Sigmoid colon (tissue), 7 donors: ENCODE results near the gene KLHL42. TPM values are rescaled to one million over a fixed set of nuclear protein-coding genes. Genes with fewer than 3 reads are reported as not detected.

Experiments
- DNase-seq: peaks from one replicate; pipeline ENCODE4 v3.0.0-alpha.2; 2019
- H3K27ac ChIP-seq, 4 donors: fragments of 200-600 bp; sonication (generic); one replicate each; pipeline ENCODE4 v1.5.1; 2016 to 2019; ENCODE audit warnings: mild to moderate bottlenecking in 1 of 4
- H3K27me3 ChIP-seq, 3 donors: fragments of 200-600 bp; sonication (generic); one replicate each; pipeline ENCODE4 v1.5.1; 2019; ENCODE audit warnings: mild to moderate bottlenecking in 1 of 3
- H3K36me3 ChIP-seq, 4 donors: fragments of 200-600 bp; sonication (generic); one replicate each; pipeline ENCODE4 v1.5.1; 2016 to 2019
- H3K4me1 ChIP-seq, 4 donors: fragments of 200-600 bp; sonication (generic); one replicate each; pipeline ENCODE4 v1.5.1; 2017 to 2019
- H3K4me3 ChIP-seq, 4 donors: fragments of 200-600 bp; sonication (generic); one replicate each; pipeline ENCODE4 v1.5.1; 2017 to 2019; ENCODE audit warnings: mild to moderate bottlenecking in 2 of 4, moderate library complexity in 1 of 4
- H3K9me3 ChIP-seq, 4 donors: fragments of 200-600 bp in 3 of 4; sonication (generic) in 3 of 4; one replicate each; pipeline versions ENCODE4 v1.5.1 to v1.6.1; 2013 to 2019
- EP300 ChIP-seq, 4 donors: sonication (generic); formaldehyde crosslinking; IDR thresholded peaks; one replicate each; pipeline ENCODE4 v1.6.1; 2017; ENCODE audit warnings: antibody characterized with exemption in 4 of 4
- POLR2A ChIP-seq, 2 donors: fragments of 450-650 bp; IDR thresholded peaks; one replicate each; pipeline ENCODE4 v1.6.1; 2016; ENCODE audit warnings: antibody characterized with exemption in 2 of 2, mild to moderate bottlenecking in 2 of 2, moderate library complexity in 2 of 2
- POLR2AphosphoS5 ChIP-seq, 4 donors: sonication (generic); formaldehyde crosslinking; IDR thresholded peaks; one replicate each; pipeline ENCODE4 v1.6.1; 2017; ENCODE audit warnings: antibody characterized with exemption in 4 of 4
- WGBS, 2 donors: extraction: QIAGEN DNeasy Blood & Tissue Kit; methylation state at CpG; one replicate each; pipeline ENCODE4 v1.1.7; 2013; 5-methylcytosine and 5-hydroxymethylcytosine counted together
- intact Hi-C: fragments of 100-400 bp; cut with DNase I; formaldehyde crosslinking; loops from one replicate; pipeline ENCODE4 v1.15.1; 2023
- polyA plus RNA-seq, 3 donors: library from polyadenylated mRNA; stranded (reverse); fragments of 200-250 nt; gene quantifications; one replicate each; pipeline ENCODE4 v1.2.3, GENCODE V29; 2013
- total RNA-seq, 4 donors: library from RNA; depleted of rRNA; stranded (reverse); fragments of >200 nt; gene quantifications; one replicate each; pipeline ENCODE4 v1.1.0, GENCODE V29; 2016
- TF ChIP-seq, protein P1 (sequence below), 4 experiments: fragments of 450-650 bp in 3 of 4; fragments of 200-600 bp in 1 of 4; IDR thresholded peaks; one replicate each; pipeline ENCODE4 v1.5.1; 2016 to 2019; ENCODE audit warnings: antibody characterized with exemption in 4 of 4, mild to moderate bottlenecking in 3 of 4, moderate library complexity in 2 of 4
- donor health status: healthy with polysubstance abuse.
- donor health status: Bipolar disorder and iron deficiency.
- donor health status: healthy.

The KLHL42 gene
- total and polyA plus RNA-seq, 7 donors, result 3.6 to 78.1 (median 60.7) TPM

GRCh38 chr12:27824126-27824842 lies 44.3 kb downstream of the KLHL42 start:
- H3K36me3 ChIP-seq, result no peaks in the 10 kb centered on the region
- intact Hi-C loops, result loop anchor here (5.0 to 10.0 kb wide), 2 partner anchors 77 to 111 kb away; no protein-coding TSS in a partner anchor
- TF ChIP-seq, protein P1, sequence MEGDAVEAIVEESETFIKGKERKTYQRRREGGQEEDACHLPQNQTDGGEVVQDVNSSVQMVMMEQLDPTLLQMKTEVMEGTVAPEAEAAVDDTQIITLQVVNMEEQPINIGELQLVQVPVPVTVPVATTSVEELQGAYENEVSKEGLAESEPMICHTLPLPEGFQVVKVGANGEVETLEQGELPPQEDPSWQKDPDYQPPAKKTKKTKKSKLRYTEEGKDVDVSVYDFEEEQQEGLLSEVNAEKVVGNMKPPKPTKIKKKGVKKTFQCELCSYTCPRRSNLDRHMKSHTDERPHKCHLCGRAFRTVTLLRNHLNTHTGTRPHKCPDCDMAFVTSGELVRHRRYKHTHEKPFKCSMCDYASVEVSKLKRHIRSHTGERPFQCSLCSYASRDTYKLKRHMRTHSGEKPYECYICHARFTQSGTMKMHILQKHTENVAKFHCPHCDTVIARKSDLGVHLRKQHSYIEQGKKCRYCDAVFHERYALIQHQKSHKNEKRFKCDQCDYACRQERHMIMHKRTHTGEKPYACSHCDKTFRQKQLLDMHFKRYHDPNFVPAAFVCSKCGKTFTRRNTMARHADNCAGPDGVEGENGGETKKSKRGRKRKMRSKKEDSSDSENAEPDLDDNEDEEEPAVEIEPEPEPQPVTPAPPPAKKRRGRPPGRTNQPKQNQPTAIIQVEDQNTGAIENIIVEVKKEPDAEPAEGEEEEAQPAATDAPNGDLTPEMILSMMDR (IDR thresholded peaks at IDR 0.05), result no peak
- TF ChIP-seq POLR2AphosphoS5 (IDR thresholded peaks at IDR 0.05) (no peak), POLR2A (IDR thresholded peaks at IDR 0.05) (no peak), EP300 (IDR thresholded peaks at IDR 0.05) (no peak)
- H3K9me3 ChIP-seq, result no peaks in the 10 kb centered on the region
- no peak overlapping the region for H3K27ac ChIP-seq
- WGBS, 2 donors, result 70 to 76% methylated on average over 12 of the region's 12 CpGs
- H3K4me1 ChIP-seq, result peaks cover 0 to 10% (median 8%) of the 10 kb centered on the region in 4 donors
- H3K27me3 ChIP-seq, result no peaks in the 10 kb centered on the region
- H3K4me3 ChIP-seq, result no peak overlapping the region
- no peak for DNase-seq

GRCh38 chr12:27826076-27826475 lies 46.0 kb downstream of the KLHL42 start:
- Histone ChIP-seq H3K9me3 (no peaks in the 10 kb centered on the region), H3K4me3 (no peak overlapping the region), H3K27me3 (no peaks in the 10 kb centered on the region), H3K27ac (no peak overlapping the region), H3K36me3 (no peaks in the 10 kb centered on the region), H3K4me1 (peaks cover 0 to 4% (median 4%) of the 10 kb centered on the region in 4 donors)
- intact Hi-C loops, result loop anchor here (10.0 kb wide), 1 partner anchor 109 kb away; no protein-coding TSS in a partner anchor
- 86 to 89% methylated on average over 1 of the region's 1 CpG for WGBS, 2 donors
- no peak for DNase-seq
- no peak for TF ChIP-seq POLR2AphosphoS5 (IDR thresholded peaks at IDR 0.05)
- TF ChIP-seq EP300 (IDR thresholded peaks at IDR 0.05), result no peak
- TF ChIP-seq, protein P1 (IDR thresholded peaks at IDR 0.05), result no peak
- no peak for TF ChIP-seq POLR2A (IDR thresholded peaks at IDR 0.05)

DNA sequence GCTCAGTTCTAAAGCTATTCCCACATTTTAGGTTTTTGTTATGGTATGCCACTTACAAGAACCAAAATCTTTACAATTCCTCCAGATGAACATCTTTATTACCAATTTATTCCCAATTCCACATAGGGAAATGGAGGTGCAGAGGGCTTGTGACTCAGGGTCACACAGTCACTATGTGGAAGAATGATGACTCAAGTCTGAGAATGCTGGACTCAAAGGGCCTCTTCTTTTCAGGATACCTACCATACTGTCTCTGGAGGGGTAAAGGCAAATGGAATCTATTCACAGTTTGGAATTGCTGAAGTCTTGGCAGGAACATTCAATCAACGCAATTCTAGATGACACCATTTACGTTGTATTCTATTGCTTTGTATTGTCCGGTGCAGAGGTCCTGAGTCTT lies 48.2 kb downstream of the KLHL42 start:
- no peak for TF ChIP-seq POLR2A (IDR thresholded peaks at IDR 0.05)
- TF ChIP-seq, protein P1 (IDR thresholded peaks at IDR 0.05), result no peak
- TF ChIP-seq EP300 (IDR thresholded peaks at IDR 0.05), result no peak
- TF ChIP-seq POLR2AphosphoS5 (IDR thresholded peaks at IDR 0.05), result no peak
- Histone ChIP-seq H3K27me3 (no peaks in the 10 kb centered on the region), H3K36me3 (no peaks in the 10 kb centered on the region), H3K4me3 (no peak overlapping the region), H3K4me1 (no peaks in the 10 kb centered on the region), H3K27ac (no peak overlapping the region), H3K9me3 (no peaks in the 10 kb centered on the region)
- no peak for DNase-seq
- WGBS, 2 donors, result 93 to 96% methylated on average over 3 of the region's 3 CpGs
- intact Hi-C loops, result loop anchor here (10.0 kb wide), 1 partner anchor 107 kb away; no protein-coding TSS in a partner anchor

DNA sequence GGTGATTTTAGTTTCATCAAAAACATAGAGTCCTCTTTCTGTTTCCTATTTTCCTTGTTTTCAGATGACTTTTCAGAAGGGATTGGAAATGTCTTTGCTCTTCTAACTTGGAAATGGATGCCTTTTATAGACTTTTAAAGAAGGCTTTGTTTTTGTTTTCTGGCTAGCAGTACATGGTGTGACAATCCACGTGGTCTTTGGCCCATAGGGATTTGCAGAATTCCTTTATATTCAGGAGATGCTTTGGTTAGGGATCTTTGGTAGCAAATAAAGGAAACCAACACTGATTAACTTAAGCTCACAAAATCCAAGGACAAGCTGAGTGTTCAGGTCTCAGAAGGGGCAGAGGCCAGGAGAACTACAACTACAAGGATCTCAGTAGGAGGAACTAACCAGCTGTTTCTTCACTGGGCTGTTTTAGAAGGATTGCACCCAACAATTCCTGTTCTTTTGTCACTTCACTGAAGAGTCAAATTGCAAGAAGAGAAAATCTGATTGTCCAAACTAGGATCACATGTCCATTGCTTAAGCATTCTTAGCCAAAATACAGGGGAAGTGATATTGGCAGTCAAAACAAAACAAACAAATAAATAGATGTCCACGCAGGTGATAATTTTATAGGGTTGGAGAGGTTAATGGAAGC lies 58.6 kb downstream of the KLHL42 start:
- TF ChIP-seq, protein P1 (IDR thresholded peaks at IDR 0.05), result no peak
- TF ChIP-seq EP300 (IDR thresholded peaks at IDR 0.05) (no peak), POLR2A (IDR thresholded peaks at IDR 0.05) (no peak), POLR2AphosphoS5 (IDR thresholded peaks at IDR 0.05) (no peak)
- H3K27me3 ChIP-seq, result no peaks in the 10 kb centered on the region
- intact Hi-C loops, result no loop called here
- H3K4me1 ChIP-seq, result no peaks in the 10 kb centered on the region
- H3K9me3 ChIP-seq, result no peaks in the 10 kb centered on the region
- DNase-seq, result no peak
- no peak overlapping the region for H3K4me3 ChIP-seq
- 66 to 86% methylated on average over 2 of the region's 2 CpGs for WGBS, 2 donors
- H3K36me3 ChIP-seq, result no peaks in the 10 kb centered on the region
- H3K27ac ChIP-seq, result no peak overlapping the region
